ENCODE results near the gene NCOA3. TPM values are rescaled to one million over a fixed set of nuclear protein-coding genes. Genes with fewer than 3 reads are reported as not detected.

Gene NCOA3
- total RNA-seq, 1 donor from 2014 or later: 45.9 TPM

GRCh38 chr20:47618479-47618878 is 116.8 kb downstream of the NCOA3 start:
- no peak for DNase-seq (ENCODE audit: low spot score in 2 of 2, unreplicated experiment in 2 of 2)
- H3K27ac Mint-ChIP-seq: no peak overlapping the region
- no peaks in the 10 kb centered on the region for H3K27me3 Mint-ChIP-seq (ENCODE audit: low read depth)
- peaks cover 3% of the 10 kb centered on the region for H3K36me3 Mint-ChIP-seq
- H3K9me3 Mint-ChIP-seq: no peaks in the 10 kb centered on the region
- peaks cover 8% of the 10 kb centered on the region for H3K4me1 Mint-ChIP-seq
- TF ChIP-seq, protein P1, sequence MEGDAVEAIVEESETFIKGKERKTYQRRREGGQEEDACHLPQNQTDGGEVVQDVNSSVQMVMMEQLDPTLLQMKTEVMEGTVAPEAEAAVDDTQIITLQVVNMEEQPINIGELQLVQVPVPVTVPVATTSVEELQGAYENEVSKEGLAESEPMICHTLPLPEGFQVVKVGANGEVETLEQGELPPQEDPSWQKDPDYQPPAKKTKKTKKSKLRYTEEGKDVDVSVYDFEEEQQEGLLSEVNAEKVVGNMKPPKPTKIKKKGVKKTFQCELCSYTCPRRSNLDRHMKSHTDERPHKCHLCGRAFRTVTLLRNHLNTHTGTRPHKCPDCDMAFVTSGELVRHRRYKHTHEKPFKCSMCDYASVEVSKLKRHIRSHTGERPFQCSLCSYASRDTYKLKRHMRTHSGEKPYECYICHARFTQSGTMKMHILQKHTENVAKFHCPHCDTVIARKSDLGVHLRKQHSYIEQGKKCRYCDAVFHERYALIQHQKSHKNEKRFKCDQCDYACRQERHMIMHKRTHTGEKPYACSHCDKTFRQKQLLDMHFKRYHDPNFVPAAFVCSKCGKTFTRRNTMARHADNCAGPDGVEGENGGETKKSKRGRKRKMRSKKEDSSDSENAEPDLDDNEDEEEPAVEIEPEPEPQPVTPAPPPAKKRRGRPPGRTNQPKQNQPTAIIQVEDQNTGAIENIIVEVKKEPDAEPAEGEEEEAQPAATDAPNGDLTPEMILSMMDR (IDR thresholded peaks at IDR 0.05; ENCODE audit: unreplicated experiment): no peak
- no peak overlapping the region for H3K4me3 Mint-ChIP-seq

- no peak overlapping the region for H3K4me3 Mint-ChIP-seq
- H3K4me1 Mint-ChIP-seq: peaks cover 8% of the 10 kb centered on the region
- DNase-seq (ENCODE audit: low spot score in 2 of 2, unreplicated experiment in 2 of 2): no peak
- no peaks in the 10 kb centered on the region for H3K27me3 Mint-ChIP-seq (ENCODE audit: low read depth)
- H3K27ac Mint-ChIP-seq: peak overlapping the region; percentile 13
- no peaks in the 10 kb centered on the region for H3K9me3 Mint-ChIP-seq
- peaks cover 7% of the 10 kb centered on the region for H3K36me3 Mint-ChIP-seq
- TF ChIP-seq, protein P1 (IDR thresholded peaks at IDR 0.05; ENCODE audit: unreplicated experiment): peak; percentile 81
Measured at GRCh38 chr20:47620808-47621805, 119.4 kb downstream of the NCOA3 start.

DNA sequence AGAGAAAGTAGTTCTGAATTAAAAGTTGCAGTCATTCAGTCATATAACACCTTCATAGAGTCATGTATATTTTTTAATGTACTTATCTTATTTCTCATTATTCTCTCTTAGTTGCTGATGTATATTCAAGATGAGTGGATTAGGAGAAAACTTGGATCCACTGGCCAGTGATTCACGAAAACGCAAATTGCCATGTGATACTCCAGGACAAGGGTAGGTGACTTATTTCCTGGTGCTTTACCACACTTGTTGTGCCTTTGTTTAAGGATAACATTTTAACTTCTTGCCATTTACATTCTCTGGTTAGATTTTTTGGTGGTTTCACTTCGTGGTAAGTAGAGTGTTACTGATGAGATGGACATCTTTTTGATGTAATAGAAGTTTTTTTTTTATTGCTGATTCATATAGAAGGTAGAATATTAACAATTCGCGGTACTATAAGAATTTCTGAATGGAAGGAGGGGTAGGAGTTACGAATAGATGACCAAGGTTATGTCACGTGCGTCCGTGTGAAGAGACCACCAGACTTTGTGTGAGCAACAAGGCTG is 120.5 kb downstream of the NCOA3 start:
- DNase-seq (ENCODE audit: low spot score in 2 of 2, unreplicated experiment in 2 of 2): no peak
- Mint-ChIP-seq H3K27me3 (ENCODE audit: low read depth) (no peaks in the 10 kb centered on the region), H3K27ac (no peak overlapping the region)

DNA sequence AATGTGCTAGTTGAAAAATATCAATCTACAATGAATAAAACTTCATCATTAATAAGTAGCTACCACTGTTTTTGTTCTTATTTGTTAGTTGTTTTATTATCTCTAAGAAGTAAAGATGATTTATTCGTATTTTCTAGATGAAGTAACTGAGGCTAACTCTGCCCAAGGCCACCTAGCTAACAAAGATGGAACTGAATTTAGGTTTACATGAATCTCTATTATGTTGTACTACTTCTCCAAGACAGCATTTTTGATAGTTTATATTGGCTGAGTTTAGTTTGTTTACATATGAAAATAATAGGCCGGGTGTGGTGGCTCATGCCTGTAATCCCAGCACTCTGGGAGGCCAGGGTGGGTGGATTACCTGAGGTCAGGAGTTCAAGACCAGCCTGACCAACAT is 121.5 kb downstream of the NCOA3 start:
- Mint-ChIP-seq H3K36me3 (peaks cover 23% of the 10 kb centered on the region), H3K27me3 (ENCODE audit: low read depth) (no peaks in the 10 kb centered on the region), H3K4me1 (peaks cover 6% of the 10 kb centered on the region), H3K27ac (no peak overlapping the region), H3K9me3 (no peaks in the 10 kb centered on the region), H3K4me3 (no peak overlapping the region)
- TF ChIP-seq, protein P1 (IDR thresholded peaks at IDR 0.05; ENCODE audit: unreplicated experiment): no peak
- no peak for DNase-seq (ENCODE audit: low spot score in 2 of 2, unreplicated experiment in 2 of 2)

More for the DNA sequence above, 120.5 kb downstream of the NCOA3 start:
- H3K9me3 Mint-ChIP-seq: no peaks in the 10 kb centered on the region
- H3K36me3 Mint-ChIP-seq: peaks cover 17% of the 10 kb centered on the region
- H3K4me3 Mint-ChIP-seq: no peak overlapping the region
- peaks cover 8% of the 10 kb centered on the region for H3K4me1 Mint-ChIP-seq
- TF ChIP-seq, protein P1 (IDR thresholded peaks at IDR 0.05; ENCODE audit: unreplicated experiment): no peak

- Mint-ChIP-seq H3K27ac (no peak overlapping the region), H3K27me3 (ENCODE audit: low read depth) (no peaks in the 10 kb centered on the region), H3K9me3 (no peaks in the 10 kb centered on the region), H3K4me1 (no peaks in the 10 kb centered on the region), H3K4me3 (no peak overlapping the region), H3K36me3 (peaks cover 36% of the 10 kb centered on the region)
- DNase-seq (ENCODE audit: low spot score in 2 of 2, unreplicated experiment in 2 of 2): no peak
- TF ChIP-seq, protein P1 (IDR thresholded peaks at IDR 0.05; ENCODE audit: unreplicated experiment): no peak
Measured at GRCh38 chr20:47627540-47627939, 125.9 kb downstream of the NCOA3 start.
